Astrocyte (in vitro differentiated cells and primary cell): Measurements from ENCODE around the gene IFNA13. TPM values are rescaled to one million over a fixed set of nuclear protein-coding genes. Genes with fewer than 3 reads are reported as not detected.

Experiments used
- DNase-seq: peaks from one replicate; pipeline ENCODE4 v3.0.0-alpha.2; 2010; ENCODE audit warnings: low read depth
- FAIRE-seq: peaks from 2 replicates; lab custom pipeline; 2011; peaks lifted over from hg19 to GRCh38; lab: Jason Lieb, UNC
- H2AFZ ChIP-seq: 2 replicates; pipeline ENCODE4 v1.6.0; 2012; ENCODE audit warnings: low read depth, low read length, inconsistent platforms
- H3K27ac ChIP-seq: 2 replicates; pipeline ENCODE4 v1.5.1; 2011; ENCODE audit warnings: low read depth, low read length, inconsistent platforms
- H3K27me3 ChIP-seq: 2 replicates; pipeline ENCODE4 v1.6.0; 2011; ENCODE audit warnings: low read length, inconsistent platforms; ENCODE audit not compliant: insufficient read depth
- H3K36me3 ChIP-seq: 2 replicates; pipeline ENCODE4 v1.5.1; 2011; ENCODE audit warnings: low read length, inconsistent platforms; ENCODE audit not compliant: insufficient read depth
- H3K4me1 ChIP-seq: 2 replicates; pipeline ENCODE4 v1.5.1; 2011; ENCODE audit warnings: low read length, inconsistent platforms; ENCODE audit not compliant: insufficient read depth
- H3K4me2 ChIP-seq: 2 replicates; pipeline ENCODE4 v1.6.0; 2012; ENCODE audit warnings: low read length, inconsistent platforms
- H3K4me3 ChIP-seq: 2 replicates; pipeline ENCODE4 v1.5.1; 2011; ENCODE audit warnings: low read depth, mild to moderate bottlenecking, low read length, inconsistent platforms; ENCODE audit not compliant: insufficient read depth
- H3K79me2 ChIP-seq: 2 replicates; pipeline ENCODE4 v1.6.0; 2012; ENCODE audit warnings: mild to moderate bottlenecking, low read length, inconsistent platforms; ENCODE audit not compliant: insufficient read depth
- H3K9ac ChIP-seq: 2 replicates; pipeline ENCODE4 v1.6.0; 2012; ENCODE audit warnings: mild to moderate bottlenecking, low read length, inconsistent platforms
- H3K9me3 ChIP-seq: 2 replicates; pipeline ENCODE4 v1.5.1; 2012; ENCODE audit warnings: low read depth, mild to moderate bottlenecking, low read length, inconsistent platforms; ENCODE audit not compliant: insufficient read depth
- H4K20me1 ChIP-seq: 2 replicates; pipeline ENCODE4 v1.6.0; 2012; ENCODE audit warnings: low read length, inconsistent platforms; ENCODE audit not compliant: insufficient read depth
- H3K27ac Mint-ChIP-seq: one replicate; pipeline ENCODE4 v1.8.0; 2021; ENCODE audit warnings: mild to moderate bottlenecking, mixed read lengths; ENCODE audit not compliant: unreplicated experiment
- H3K27me3 Mint-ChIP-seq: one replicate; pipeline ENCODE4 v1.8.0; 2021; ENCODE audit warnings: low read depth, mixed read lengths; ENCODE audit not compliant: unreplicated experiment
- H3K36me3 Mint-ChIP-seq: one replicate; pipeline ENCODE4 v1.8.0; 2021; ENCODE audit warnings: low read depth, mixed read lengths; ENCODE audit not compliant: unreplicated experiment
- H3K4me1 Mint-ChIP-seq: one replicate; pipeline ENCODE4 v1.8.0; 2021; ENCODE audit warnings: low read depth, mixed read lengths; ENCODE audit not compliant: unreplicated experiment
- H3K4me3 Mint-ChIP-seq: one replicate; pipeline ENCODE4 v1.8.0; 2021; ENCODE audit warnings: mild to moderate bottlenecking, moderate library complexity, mixed read lengths; ENCODE audit not compliant: unreplicated experiment
- H3K9me3 Mint-ChIP-seq: one replicate; pipeline ENCODE4 v1.8.0; 2021; ENCODE audit warnings: mild to moderate bottlenecking, mixed read lengths; ENCODE audit not compliant: unreplicated experiment
- EZH2 ChIP-seq: IDR thresholded peaks from 2 replicates; pipeline ENCODE4 v1.6.1; 2012; ENCODE audit warnings: mild to moderate bottlenecking, low read length, inconsistent platforms; ENCODE audit not compliant: insufficient read depth
- total RNA-seq: library from RNA; stranded (reverse); gene quantifications from 2 replicates; pipeline ENCODE4 v1.2.1, GENCODE V29; 2021
- TF ChIP-seq, protein P1 (sequence below): IDR thresholded peaks from 2 replicates; pipeline ENCODE4 v1.5.1; 2011; ENCODE audit warnings: low read depth, mild to moderate bottlenecking, inconsistent platforms, low read length, moderate library complexity; ENCODE audit not compliant: insufficient read depth

Gene IFNA13
- total RNA-seq, 1 donor from 2014 or later, result not detected

DNA sequence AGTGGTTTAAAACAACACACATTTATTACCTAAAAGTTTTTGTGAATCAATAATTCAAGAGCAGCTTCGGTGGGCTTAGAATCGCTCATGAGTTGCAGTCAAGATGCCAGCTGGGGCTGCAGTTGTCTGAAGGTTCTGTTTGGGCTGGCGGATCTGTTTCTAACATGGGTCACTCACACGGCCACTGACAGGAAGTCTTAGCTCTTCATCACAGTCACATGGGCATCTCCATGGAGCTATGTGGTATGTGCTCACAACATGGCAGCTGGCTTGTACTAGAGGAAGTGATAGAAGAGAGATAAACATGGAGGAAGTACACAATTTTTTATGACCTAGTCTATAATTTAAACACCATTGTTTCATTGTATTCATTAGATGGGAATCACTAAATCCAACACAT, 43.8 kb downstream of the IFNA13 start:
- Histone ChIP-seq H3K79me2 (peaks cover 44% of the 10 kb centered on the region), H3K9me3 (no peaks in the 10 kb centered on the region), H3K4me3 (no peak overlapping the region), H2AFZ (no peak overlapping the region), H3K9ac (no peak overlapping the region), H3K27ac (no peak overlapping the region), H4K20me1 (peaks cover 48% of the 10 kb centered on the region), H3K36me3 (peaks cover 16% of the 10 kb centered on the region), H3K4me2 (no peak overlapping the region), H3K27me3 (no peaks in the 10 kb centered on the region), H3K4me1 (no peaks in the 10 kb centered on the region)
- DNase-seq, result no peak
- FAIRE-seq, result no peak
- TF ChIP-seq EZH2, result no peak
- TF ChIP-seq, protein P1, sequence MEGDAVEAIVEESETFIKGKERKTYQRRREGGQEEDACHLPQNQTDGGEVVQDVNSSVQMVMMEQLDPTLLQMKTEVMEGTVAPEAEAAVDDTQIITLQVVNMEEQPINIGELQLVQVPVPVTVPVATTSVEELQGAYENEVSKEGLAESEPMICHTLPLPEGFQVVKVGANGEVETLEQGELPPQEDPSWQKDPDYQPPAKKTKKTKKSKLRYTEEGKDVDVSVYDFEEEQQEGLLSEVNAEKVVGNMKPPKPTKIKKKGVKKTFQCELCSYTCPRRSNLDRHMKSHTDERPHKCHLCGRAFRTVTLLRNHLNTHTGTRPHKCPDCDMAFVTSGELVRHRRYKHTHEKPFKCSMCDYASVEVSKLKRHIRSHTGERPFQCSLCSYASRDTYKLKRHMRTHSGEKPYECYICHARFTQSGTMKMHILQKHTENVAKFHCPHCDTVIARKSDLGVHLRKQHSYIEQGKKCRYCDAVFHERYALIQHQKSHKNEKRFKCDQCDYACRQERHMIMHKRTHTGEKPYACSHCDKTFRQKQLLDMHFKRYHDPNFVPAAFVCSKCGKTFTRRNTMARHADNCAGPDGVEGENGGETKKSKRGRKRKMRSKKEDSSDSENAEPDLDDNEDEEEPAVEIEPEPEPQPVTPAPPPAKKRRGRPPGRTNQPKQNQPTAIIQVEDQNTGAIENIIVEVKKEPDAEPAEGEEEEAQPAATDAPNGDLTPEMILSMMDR, result no peak
- Mint-ChIP-seq H3K27ac (no peak overlapping the region), H3K27me3 (no peaks in the 10 kb centered on the region), H3K4me3 (no peak overlapping the region), H3K9me3 (no peaks in the 10 kb centered on the region), H3K4me1 (peaks cover under 1% of the 10 kb centered on the region), H3K36me3 (peaks cover 5% of the 10 kb centered on the region)

DNA sequence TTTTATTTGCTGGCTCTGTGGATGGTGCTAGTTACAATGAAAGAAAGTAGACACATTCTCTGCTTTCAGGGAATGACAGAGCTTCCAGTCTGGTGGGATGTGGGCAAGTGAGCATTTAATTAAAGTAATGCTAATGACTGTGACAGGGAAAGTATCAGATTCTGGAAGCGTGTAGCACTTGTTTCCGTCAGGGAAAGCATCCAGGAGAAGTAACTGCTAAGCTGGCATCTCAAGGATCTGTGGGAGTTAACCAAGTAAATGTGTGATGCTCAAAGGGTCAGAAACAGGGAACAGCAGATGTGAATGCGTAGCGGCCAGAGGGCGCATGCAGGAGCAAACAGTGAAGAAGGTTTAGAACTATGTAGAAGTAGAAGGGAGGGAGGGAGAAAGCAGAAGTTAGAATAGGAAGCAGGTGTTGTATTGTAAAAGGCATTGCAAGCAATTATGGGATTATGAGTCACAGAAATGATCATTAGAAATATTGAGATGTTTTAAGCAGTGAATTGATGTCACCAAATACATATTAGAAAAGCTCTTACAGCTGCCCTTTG, 44.9 kb downstream of the IFNA13 start:
- Histone ChIP-seq H3K4me1 (no peaks in the 10 kb centered on the region), H3K36me3 (peaks cover 16% of the 10 kb centered on the region), H3K9ac (no peak overlapping the region), H4K20me1 (peaks cover 37% of the 10 kb centered on the region), H2AFZ (no peak overlapping the region), H3K9me3 (no peaks in the 10 kb centered on the region), H3K4me2 (no peak overlapping the region), H3K27ac (no peak overlapping the region), H3K27me3 (no peaks in the 10 kb centered on the region), H3K79me2 (peaks cover 33% of the 10 kb centered on the region), H3K4me3 (no peak overlapping the region)
- Mint-ChIP-seq H3K4me3 (no peak overlapping the region), H3K4me1 (peaks cover 3% of the 10 kb centered on the region), H3K9me3 (no peaks in the 10 kb centered on the region), H3K36me3 (peaks cover 5% of the 10 kb centered on the region), H3K27me3 (no peaks in the 10 kb centered on the region), H3K27ac (no peak overlapping the region)
- TF ChIP-seq EZH2, result no peak
- TF ChIP-seq, protein P1, result no peak
- FAIRE-seq (peak; percentile 26), DNase-seq (no peak)

DNA sequence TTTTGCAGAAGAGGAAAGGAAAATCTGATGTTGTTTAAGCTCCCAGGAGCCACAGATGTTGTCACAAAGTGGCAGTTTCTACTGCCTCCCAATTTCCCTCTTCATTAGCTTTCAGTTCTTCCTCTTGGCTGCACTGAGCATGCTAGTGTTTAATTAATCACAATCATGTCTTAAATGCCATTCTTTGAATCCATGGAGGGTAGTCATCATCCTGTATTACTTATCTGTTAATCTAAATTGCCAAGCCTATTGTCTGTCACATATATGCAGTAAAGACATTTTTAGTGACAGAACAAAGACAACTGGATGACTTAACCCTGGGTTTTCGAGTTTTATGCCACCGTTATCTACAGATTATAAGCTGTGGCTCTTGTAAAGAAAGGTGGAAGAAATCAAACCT, 47.4 kb downstream of the IFNA13 start:
- Mint-ChIP-seq H3K27me3 (peaks cover 6% of the 10 kb centered on the region), H3K4me3 (no peak overlapping the region), H3K9me3 (no peaks in the 10 kb centered on the region), H3K27ac (no peak overlapping the region), H3K4me1 (peaks cover 3% of the 10 kb centered on the region), H3K36me3 (peaks cover 5% of the 10 kb centered on the region)
- Histone ChIP-seq H3K79me2 (peaks cover 9% of the 10 kb centered on the region), H3K4me1 (no peaks in the 10 kb centered on the region), H3K4me3 (no peak overlapping the region), H3K9ac (no peak overlapping the region), H3K4me2 (no peak overlapping the region), H2AFZ (no peak overlapping the region), H3K27me3 (no peaks in the 10 kb centered on the region), H3K9me3 (no peaks in the 10 kb centered on the region), H3K27ac (no peak overlapping the region), H3K36me3 (peaks cover 11% of the 10 kb centered on the region), H4K20me1 (peaks cover 14% of the 10 kb centered on the region)
- DNase-seq (no peak), FAIRE-seq (no peak)
- TF ChIP-seq, protein P1, result no peak
- TF ChIP-seq EZH2, result no peak
